IPS-NIHi7 (cell line): ENCODE data around the gene CDH4.

ENCODE experiments used
- DNase-seq: peaks from one replicate; pipeline ENCODE4 v3.0.0; 2012; ENCODE audit warnings: mixed read lengths; ENCODE audit errors: extremely low spot score

CDH4 gene

GRCh38 chr20:61926253-61926613, 674.2 kb downstream of the CDH4 start:
- no peak for DNase-seq

GRCh38 chr20:61926796-61927192, 674.7 kb downstream of the CDH4 start:
- no peak for DNase-seq

- no peak for DNase-seq
These were observed 675.2 kb downstream of the CDH4 start for GRCh38 chr20:61927193-61927825.

GRCh38 chr20:61927826-61928541, 675.9 kb downstream of the CDH4 start:
- no peak for DNase-seq

- DNase-seq: no peak
These were observed 677.5 kb downstream of the CDH4 start for GRCh38 chr20:61929561-61929960.

GRCh38 chr20:61929971-61930666, 678.1 kb downstream of the CDH4 start:
- no peak for DNase-seq

- DNase-seq: no peak
These were observed 678.9 kb downstream of the CDH4 start for GRCh38 chr20:61930776-61931475.

GRCh38 chr20:61931476-61932198, 679.6 kb downstream of the CDH4 start:
- no peak for DNase-seq

- no peak for DNase-seq
These were observed 680.1 kb downstream of the CDH4 start for GRCh38 chr20:61932199-61932592.

GRCh38 chr20:61932711-61933480, 680.8 kb downstream of the CDH4 start:
- no peak for DNase-seq

GRCh38 chr20:61933481-61933950, 681.5 kb downstream of the CDH4 start:
- DNase-seq: no peak

GRCh38 chr20:61933951-61934715, 682.1 kb downstream of the CDH4 start:
- DNase-seq: peak; percentile 80

GRCh38 chr20:61934716-61935530, 682.9 kb downstream of the CDH4 start:
- peak; percentile 64 for DNase-seq

GRCh38 chr20:61935926-61936700, 684.1 kb downstream of the CDH4 start:
- DNase-seq: no peak

- DNase-seq: no peak
These were observed 684.7 kb downstream of the CDH4 start for GRCh38 chr20:61936701-61937131.

- DNase-seq: no peak
These were observed 685.3 kb downstream of the CDH4 start for GRCh38 chr20:61937146-61937962.
